Gastroesophageal sphincter (tissue), 3 donors: ENCODE data around the gene TMOD2.

Experiments
- EP300 ChIP-seq: sonication (generic); formaldehyde crosslinking; IDR thresholded peaks from one replicate; pipeline ENCODE4 v1.6.1; 2017; ENCODE audit warnings: antibody characterized with exemption, mild to moderate bottlenecking
- POLR2A ChIP-seq, 2 donors: fragments of 450-650 bp; IDR thresholded peaks; one replicate each; pipeline ENCODE4 v1.6.1; 2017; ENCODE audit warnings: antibody characterized with exemption in 2 of 2, mild to moderate bottlenecking in 2 of 2, moderate library complexity in 1 of 2
- POLR2AphosphoS5 ChIP-seq: sonication (generic); formaldehyde crosslinking; IDR thresholded peaks from one replicate; pipeline ENCODE4 v1.6.1; 2017; ENCODE audit warnings: antibody characterized with exemption
- TF ChIP-seq, protein P1 (sequence below), 4 experiments: fragments of 200-600 bp in 2 of 4; fragments of 450-650 bp in 2 of 4; sonication (generic) in 1 of 4; IDR thresholded peaks; one replicate each; pipeline ENCODE4 v1.5.1; 2017 to 2019; ENCODE audit warnings: antibody characterized with exemption in 4 of 4, mild to moderate bottlenecking in 2 of 4, moderate library complexity in 2 of 4

GRCh38 chr15:51802593-51802992 is 51.2 kb downstream of the TMOD2 start:
- TF ChIP-seq, protein P1, sequence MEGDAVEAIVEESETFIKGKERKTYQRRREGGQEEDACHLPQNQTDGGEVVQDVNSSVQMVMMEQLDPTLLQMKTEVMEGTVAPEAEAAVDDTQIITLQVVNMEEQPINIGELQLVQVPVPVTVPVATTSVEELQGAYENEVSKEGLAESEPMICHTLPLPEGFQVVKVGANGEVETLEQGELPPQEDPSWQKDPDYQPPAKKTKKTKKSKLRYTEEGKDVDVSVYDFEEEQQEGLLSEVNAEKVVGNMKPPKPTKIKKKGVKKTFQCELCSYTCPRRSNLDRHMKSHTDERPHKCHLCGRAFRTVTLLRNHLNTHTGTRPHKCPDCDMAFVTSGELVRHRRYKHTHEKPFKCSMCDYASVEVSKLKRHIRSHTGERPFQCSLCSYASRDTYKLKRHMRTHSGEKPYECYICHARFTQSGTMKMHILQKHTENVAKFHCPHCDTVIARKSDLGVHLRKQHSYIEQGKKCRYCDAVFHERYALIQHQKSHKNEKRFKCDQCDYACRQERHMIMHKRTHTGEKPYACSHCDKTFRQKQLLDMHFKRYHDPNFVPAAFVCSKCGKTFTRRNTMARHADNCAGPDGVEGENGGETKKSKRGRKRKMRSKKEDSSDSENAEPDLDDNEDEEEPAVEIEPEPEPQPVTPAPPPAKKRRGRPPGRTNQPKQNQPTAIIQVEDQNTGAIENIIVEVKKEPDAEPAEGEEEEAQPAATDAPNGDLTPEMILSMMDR (IDR thresholded peaks at IDR 0.05): no peak
- TF ChIP-seq POLR2A (IDR thresholded peaks at IDR 0.05): no peak
- TF ChIP-seq POLR2AphosphoS5: no peak
- no peak for TF ChIP-seq EP300
